PFSK-1 (cell line): Measurements from ENCODE around the gene CPNE6. TPM values are rescaled to one million over a fixed set of nuclear protein-coding genes. Genes with fewer than 3 reads are reported as not detected.

Source experiments
- FOXP2 ChIP-seq: optimal IDR thresholded peaks from 2 replicates; pipeline ENCODE3; 2011; ENCODE audit warnings: borderline replicate concordance, control low read depth, inconsistent platforms; ENCODE audit not compliant: insufficient read depth; ENCODE audit errors: extremely low read length, extremely low read depth
- POLR2AphosphoS5 ChIP-seq: IDR thresholded peaks from 2 replicates; pipeline ENCODE4 v1.6.1; 2012; ENCODE audit warnings: low read depth, mild to moderate bottlenecking, control low read depth, low read length, moderate library complexity
- SIN3A ChIP-seq: IDR thresholded peaks from 2 replicates; pipeline ENCODE4 v1.6.1; 2012; ENCODE audit warnings: mild to moderate bottlenecking, low read length, moderate library complexity, borderline replicate concordance; ENCODE audit not compliant: insufficient read depth
- TAF1 ChIP-seq: IDR thresholded peaks from 2 replicates; pipeline ENCODE4 v1.6.1; 2012; ENCODE audit warnings: low read length, control low read depth, borderline replicate concordance; ENCODE audit not compliant: insufficient read depth
- polyA plus RNA-seq: library from polyadenylated mRNA; unstranded; fragments of >200 nt; gene quantifications from one replicate; pipeline ENCODE4 v1.2.1, GENCODE V29; 2012; ENCODE audit warnings: low read depth, missing spikeins; ENCODE audit not compliant: insufficient read length
- TF ChIP-seq, protein P1 (sequence below), 2 experiments: IDR thresholded peaks; 2 replicates each; pipeline versions ENCODE4 v1.6.1 to v1.8.0; 2011 to 2012; ENCODE audit warnings: low read depth in 2 of 2, low read length in 2 of 2, control low read depth in 1 of 2, inconsistent platforms in 1 of 2, mild to moderate bottlenecking in 1 of 2, moderate library complexity in 1 of 2; ENCODE audit not compliant: insufficient read depth in 1 of 2

CPNE6 gene
- not detected for polyA plus RNA-seq

DNA sequence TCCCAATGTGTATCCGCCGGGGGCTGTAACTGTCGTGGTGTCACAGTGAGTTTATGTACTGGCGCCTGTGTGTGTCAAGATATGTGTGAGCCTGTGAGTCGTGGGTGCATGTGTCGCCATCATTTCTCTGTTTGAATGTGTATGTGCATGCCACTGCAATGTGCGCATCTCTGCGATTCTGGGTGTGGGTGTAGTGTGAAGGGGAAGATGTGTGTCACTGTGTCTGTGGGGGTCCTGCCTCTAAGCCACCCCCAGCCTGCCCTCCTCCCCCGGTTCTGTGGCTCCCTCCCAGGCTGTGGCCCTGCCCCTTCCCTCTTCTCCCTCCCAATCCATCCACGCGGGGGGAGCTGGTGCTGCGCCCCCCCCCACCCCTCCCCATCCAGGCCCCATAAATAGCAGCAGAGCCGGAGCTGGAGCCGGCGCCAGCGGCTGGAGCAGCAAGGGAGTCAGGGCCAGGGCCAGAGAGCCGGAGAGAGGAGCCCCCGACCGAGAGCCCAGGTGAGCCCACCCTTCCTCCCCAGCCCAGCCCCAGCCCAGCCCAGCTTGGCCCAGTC, at the start of gene CPNE6:
Gene CPNE6, plus strand, starts transcription at position 419 of the 554 bp plus-strand sequence. CDS start 1,375 bp downstream, outside the sequence.
- no peak for TF ChIP-seq FOXP2
- TF ChIP-seq, protein P1, sequence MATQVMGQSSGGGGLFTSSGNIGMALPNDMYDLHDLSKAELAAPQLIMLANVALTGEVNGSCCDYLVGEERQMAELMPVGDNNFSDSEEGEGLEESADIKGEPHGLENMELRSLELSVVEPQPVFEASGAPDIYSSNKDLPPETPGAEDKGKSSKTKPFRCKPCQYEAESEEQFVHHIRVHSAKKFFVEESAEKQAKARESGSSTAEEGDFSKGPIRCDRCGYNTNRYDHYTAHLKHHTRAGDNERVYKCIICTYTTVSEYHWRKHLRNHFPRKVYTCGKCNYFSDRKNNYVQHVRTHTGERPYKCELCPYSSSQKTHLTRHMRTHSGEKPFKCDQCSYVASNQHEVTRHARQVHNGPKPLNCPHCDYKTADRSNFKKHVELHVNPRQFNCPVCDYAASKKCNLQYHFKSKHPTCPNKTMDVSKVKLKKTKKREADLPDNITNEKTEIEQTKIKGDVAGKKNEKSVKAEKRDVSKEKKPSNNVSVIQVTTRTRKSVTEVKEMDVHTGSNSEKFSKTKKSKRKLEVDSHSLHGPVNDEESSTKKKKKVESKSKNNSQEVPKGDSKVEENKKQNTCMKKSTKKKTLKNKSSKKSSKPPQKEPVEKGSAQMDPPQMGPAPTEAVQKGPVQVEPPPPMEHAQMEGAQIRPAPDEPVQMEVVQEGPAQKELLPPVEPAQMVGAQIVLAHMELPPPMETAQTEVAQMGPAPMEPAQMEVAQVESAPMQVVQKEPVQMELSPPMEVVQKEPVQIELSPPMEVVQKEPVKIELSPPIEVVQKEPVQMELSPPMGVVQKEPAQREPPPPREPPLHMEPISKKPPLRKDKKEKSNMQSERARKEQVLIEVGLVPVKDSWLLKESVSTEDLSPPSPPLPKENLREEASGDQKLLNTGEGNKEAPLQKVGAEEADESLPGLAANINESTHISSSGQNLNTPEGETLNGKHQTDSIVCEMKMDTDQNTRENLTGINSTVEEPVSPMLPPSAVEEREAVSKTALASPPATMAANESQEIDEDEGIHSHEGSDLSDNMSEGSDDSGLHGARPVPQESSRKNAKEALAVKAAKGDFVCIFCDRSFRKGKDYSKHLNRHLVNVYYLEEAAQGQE (IDR thresholded peaks at IDR 0.05; ENCODE audit: insufficient read depth in 1 of 2, low read depth in 2 of 2, low read length in 2 of 2): no peak
- no peak for TF ChIP-seq TAF1

GRCh38 chr14:24032727-24033418, 38.5 kb upstream of the CPNE6 start:
- TF ChIP-seq TAF1 (no peak), POLR2AphosphoS5 (no peak), FOXP2 (no peak), SIN3A (no peak)
- TF ChIP-seq, protein P1 (IDR thresholded peaks at IDR 0.05; ENCODE audit: insufficient read depth in 1 of 2, low read depth in 2 of 2, low read length in 2 of 2): no peak

GRCh38 chr14:24036169-24036962, 35.0 kb upstream of the CPNE6 start:
- TF ChIP-seq, protein P1 (IDR thresholded peaks at IDR 0.05; ENCODE audit: insufficient read depth in 1 of 2, low read depth in 2 of 2, low read length in 2 of 2): no peak
- peak; percentile 47; the same call in 1 of the 2 replicates for TF ChIP-seq TAF1
- 0 out of 2 replicates have a peak, but pooled peaks have one; percentile 38 for TF ChIP-seq POLR2AphosphoS5
- TF ChIP-seq SIN3A: 0 out of 2 replicates have a peak, but pooled peaks have one; percentile 39
- TF ChIP-seq FOXP2: no peak

DNA sequence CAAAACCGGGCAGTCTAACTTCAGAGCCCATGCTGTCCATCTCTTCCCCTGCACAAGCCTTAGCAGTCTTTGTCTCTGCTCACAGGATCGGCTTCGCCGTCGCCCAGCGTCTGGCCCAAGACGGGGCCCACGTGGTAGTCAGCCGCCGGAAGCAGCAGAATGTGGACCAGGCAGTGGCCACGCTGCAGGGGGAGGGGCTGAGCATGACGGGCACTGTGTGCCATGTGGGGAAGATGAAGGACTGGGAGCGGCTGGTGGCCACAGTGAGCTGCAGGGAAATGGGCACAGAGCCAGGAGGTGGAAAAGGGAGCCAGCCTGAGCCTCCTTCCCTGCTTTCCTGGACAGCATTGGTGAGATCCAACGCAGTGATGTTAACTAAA, 33.7 kb upstream of the CPNE6 start:
- TF ChIP-seq SIN3A (no peak), FOXP2 (no peak), TAF1 (no peak), POLR2AphosphoS5 (no peak)
- TF ChIP-seq, protein P1 (IDR thresholded peaks at IDR 0.05; ENCODE audit: insufficient read depth in 1 of 2, low read depth in 2 of 2, low read length in 2 of 2): no peak
